ENCODE measurements around the gene AK3. TPM values are rescaled to one million over a fixed set of nuclear protein-coding genes. Genes with fewer than 3 reads are reported as not detected.

AK3 gene
- total and polyA plus RNA-seq, 2 donors (not counting 3 experiments of a cell fraction or from before 2014, with no cell fraction given): 20.6 to 42.3 TPM

DNA sequence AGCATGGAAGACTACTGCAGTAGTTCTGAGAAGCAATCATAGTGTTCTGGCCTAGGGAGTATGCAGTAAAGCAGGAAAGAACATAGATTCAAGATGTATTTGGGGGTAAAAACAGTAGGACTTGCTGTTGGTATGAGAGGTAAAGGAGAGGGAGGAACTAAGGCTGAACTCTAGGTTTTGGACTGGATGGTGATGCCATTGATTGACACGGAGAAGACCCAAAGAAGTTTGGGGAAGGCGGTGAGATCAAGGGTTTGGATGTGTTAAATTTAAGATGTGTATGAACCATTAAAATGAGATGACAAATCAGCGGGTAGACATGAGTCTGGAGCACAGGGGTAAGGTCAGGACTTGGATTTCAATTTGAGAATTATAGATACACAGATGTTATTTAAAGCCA, 63.6 kb downstream of the AK3 start:
- no peak for FAIRE-seq
- CTCF ChIA-PET: interaction anchor here (0.6 kb wide), 1 partner anchor 12 kb away, joined by 3 read pairs; no protein-coding TSS in a partner anchor
- no TSS peak for BruUV-seq (replicated peaks)

DNA sequence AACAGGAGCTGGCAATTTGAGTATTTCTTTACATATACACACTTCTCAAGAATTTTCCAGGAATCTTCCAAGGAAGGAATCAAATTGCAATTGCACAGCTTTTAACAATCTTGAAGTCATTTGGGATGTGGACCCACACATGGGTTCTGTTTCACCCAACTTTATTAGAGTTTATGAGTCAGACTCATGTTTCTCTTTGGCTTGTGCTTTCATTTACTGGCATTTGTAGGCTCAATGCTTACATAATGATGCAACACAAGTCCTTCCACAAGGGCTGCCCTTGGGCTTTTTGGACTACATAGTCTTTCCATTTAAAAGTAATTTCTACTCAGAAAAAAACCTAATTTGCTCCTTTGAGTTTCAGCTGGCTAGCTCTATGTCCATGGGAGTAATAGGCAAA, 66.2 kb downstream of the AK3 start:
- FAIRE-seq (no peak), DNase-seq (ENCODE audit: low read depth, low spot score) (no peak)
- dilution Hi-C loops (cut with MboI; ENCODE audit: extremely low pct_ligation_motif_present, low sequenced_read_pairs) (no loop called here), intact Hi-C loops (cut with micrococcal nuclease) (loop anchor here (10.0 kb wide), 1 partner anchor 1150 kb away; the partner anchor contains the start of gene RFX3)
- Histone ChIP-seq H3K79me2 (ENCODE audit: control insufficient read depth, insufficient read depth, low read length) (peaks cover 1% of the 10 kb centered on the region), H3K4me1 (ENCODE audit: control insufficient read depth, extremely low read depth, insufficient read depth, low read length) (no peaks in the 10 kb centered on the region), H3K9ac (replicated peaks; ENCODE audit: extremely low read depth, insufficient read depth, low read length) (no peak overlapping the region), H3K4me3 (replicated peaks in 1 of 3; ENCODE audit: insufficient read depth in 1 of 3, low read depth in 1 of 3, low read length in 3 of 3) (no peak overlapping the region), H2AFZ (ENCODE audit: low read depth, low read length) (no peak overlapping the region), H4K20me1 (replicated peaks; ENCODE audit: control insufficient read depth, extremely low read depth, insufficient read depth, low read length) (no peaks in the 10 kb centered on the region), H3K4me2 (ENCODE audit: insufficient read depth, low read length) (no peak overlapping the region), H3K9me3 (replicated peaks; ENCODE audit: control insufficient read depth, insufficient read depth, low read length) (no peaks in the 10 kb centered on the region), H3K27ac (ENCODE audit: insufficient read depth, low read depth, low read length) (no peak overlapping the region), H3K27me3 (ENCODE audit: control insufficient read depth in 2 of 2, insufficient read depth in 2 of 2, low read length in 2 of 2) (no peaks in the 10 kb centered on the region), H3K36me3 (ENCODE audit: control insufficient read depth in 2 of 2, extremely low read depth in 1 of 2, insufficient read depth in 2 of 2, low read length in 2 of 2) (no peaks in the 10 kb centered on the region), H3K9me1 (replicated peaks; ENCODE audit: control insufficient read depth, extremely low read depth, insufficient read depth, low read length) (no peaks in the 10 kb centered on the region)
- ChIA-PET POLR2A (no interaction called here), CTCF (interaction anchor here (1.2 to 1.6 kb wide), 2 partner anchors 9 to 12 kb away, joined by 4 to 5 read pairs; partner anchors contain the start of genes PLPP6 and SPATA6L)
- TF ChIP-seq, protein P1, sequence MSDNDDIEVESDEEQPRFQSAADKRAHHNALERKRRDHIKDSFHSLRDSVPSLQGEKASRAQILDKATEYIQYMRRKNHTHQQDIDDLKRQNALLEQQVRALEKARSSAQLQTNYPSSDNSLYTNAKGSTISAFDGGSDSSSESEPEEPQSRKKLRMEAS (IDR thresholded peaks at IDR 0.05; ENCODE audit: insufficient read depth, insufficient read length): no peak
- TF ChIP-seq JUN (IDR thresholded peaks at IDR 0.05; ENCODE audit: borderline replicate concordance, insufficient read depth, insufficient read length, low read depth): no peak
- TF ChIP-seq MYC (IDR thresholded peaks at IDR 0.05; ENCODE audit: low read depth, low read length): no peak
- no peak for TF ChIP-seq POLR2AphosphoS5 (IDR thresholded peaks at IDR 0.05; ENCODE audit: insufficient read depth, low read depth, low read length)
- TF ChIP-seq GATA2 (IDR thresholded peaks at IDR 0.05; ENCODE audit: insufficient read depth, insufficient read length, low read depth, low read length): no peak
- no peak for TF ChIP-seq POLR2A (IDR thresholded peaks at IDR 0.05; ENCODE audit: low read depth, low read length)
- BruUV-seq (replicated peaks): no TSS peak

More for the DNA sequence above, 63.6 kb downstream of the AK3 start:
- intact Hi-C loops (cut with micrococcal nuclease): loop anchor here (10.0 kb wide), 1 partner anchor 1153 kb away; the partner anchor contains the start of gene RFX3
- no peaks in the 10 kb centered on the region for H3K36me3 ChIP-seq (ENCODE audit: control insufficient read depth in 2 of 2, extremely low read depth in 1 of 2, insufficient read depth in 2 of 2, low read length in 2 of 2)
- H3K9me1 ChIP-seq (replicated peaks; ENCODE audit: control insufficient read depth, extremely low read depth, insufficient read depth, low read length): no peaks in the 10 kb centered on the region
- no peak overlapping the region for H3K27ac ChIP-seq (ENCODE audit: insufficient read depth, low read depth, low read length)
- H3K9ac ChIP-seq (replicated peaks; ENCODE audit: extremely low read depth, insufficient read depth, low read length): no peak overlapping the region
- no peaks in the 10 kb centered on the region for H3K9me3 ChIP-seq (replicated peaks; ENCODE audit: control insufficient read depth, insufficient read depth, low read length)
- no peak overlapping the region for H2AFZ ChIP-seq (ENCODE audit: low read depth, low read length)
- POLR2A ChIA-PET: no interaction called here
- H4K20me1 ChIP-seq (replicated peaks; ENCODE audit: control insufficient read depth, extremely low read depth, insufficient read depth, low read length): no peaks in the 10 kb centered on the region
- DNase-seq (ENCODE audit: low read depth, low spot score): no peak
- peaks cover 6% of the 10 kb centered on the region for H3K4me1 ChIP-seq (ENCODE audit: control insufficient read depth, extremely low read depth, insufficient read depth, low read length)
- H3K79me2 ChIP-seq (ENCODE audit: control insufficient read depth, insufficient read depth, low read length): peaks cover 17% of the 10 kb centered on the region
- TF ChIP-seq GATA2 (IDR thresholded peaks at IDR 0.05; ENCODE audit: insufficient read depth, insufficient read length, low read depth, low read length): no peak
- TF ChIP-seq POLR2AphosphoS5 (IDR thresholded peaks at IDR 0.05; ENCODE audit: insufficient read depth, low read depth, low read length): no peak
- no peak for TF ChIP-seq JUN (IDR thresholded peaks at IDR 0.05; ENCODE audit: borderline replicate concordance, insufficient read depth, insufficient read length, low read depth)
- no peak for TF ChIP-seq FOS (IDR thresholded peaks at IDR 0.05; ENCODE audit: borderline replicate concordance, insufficient read depth, low read length)
- dilution Hi-C loops (cut with MboI; ENCODE audit: extremely low pct_ligation_motif_present, low sequenced_read_pairs): no loop called here
- H3K4me2 ChIP-seq (ENCODE audit: insufficient read depth, low read length): no peak overlapping the region
- H3K4me3 ChIP-seq (replicated peaks in 1 of 3; ENCODE audit: insufficient read depth in 1 of 3, low read depth in 1 of 3, low read length in 3 of 3): no peak overlapping the region
- H3K27me3 ChIP-seq (ENCODE audit: control insufficient read depth in 2 of 2, insufficient read depth in 2 of 2, low read length in 2 of 2): no peaks in the 10 kb centered on the region
